ENCODE data around the gene SLC35G4. TPM values are rescaled to one million over a fixed set of nuclear protein-coding genes. Genes with fewer than 3 reads are reported as not detected.

The SLC35G4 gene
- total RNA-seq, 2 donors from 2014 or later = not detected

GRCh38 chr18:11578799-11579198 lies 30.6 kb upstream of the SLC35G4 start:
- TF ChIP-seq, protein P1, sequence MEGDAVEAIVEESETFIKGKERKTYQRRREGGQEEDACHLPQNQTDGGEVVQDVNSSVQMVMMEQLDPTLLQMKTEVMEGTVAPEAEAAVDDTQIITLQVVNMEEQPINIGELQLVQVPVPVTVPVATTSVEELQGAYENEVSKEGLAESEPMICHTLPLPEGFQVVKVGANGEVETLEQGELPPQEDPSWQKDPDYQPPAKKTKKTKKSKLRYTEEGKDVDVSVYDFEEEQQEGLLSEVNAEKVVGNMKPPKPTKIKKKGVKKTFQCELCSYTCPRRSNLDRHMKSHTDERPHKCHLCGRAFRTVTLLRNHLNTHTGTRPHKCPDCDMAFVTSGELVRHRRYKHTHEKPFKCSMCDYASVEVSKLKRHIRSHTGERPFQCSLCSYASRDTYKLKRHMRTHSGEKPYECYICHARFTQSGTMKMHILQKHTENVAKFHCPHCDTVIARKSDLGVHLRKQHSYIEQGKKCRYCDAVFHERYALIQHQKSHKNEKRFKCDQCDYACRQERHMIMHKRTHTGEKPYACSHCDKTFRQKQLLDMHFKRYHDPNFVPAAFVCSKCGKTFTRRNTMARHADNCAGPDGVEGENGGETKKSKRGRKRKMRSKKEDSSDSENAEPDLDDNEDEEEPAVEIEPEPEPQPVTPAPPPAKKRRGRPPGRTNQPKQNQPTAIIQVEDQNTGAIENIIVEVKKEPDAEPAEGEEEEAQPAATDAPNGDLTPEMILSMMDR (IDR thresholded peaks at IDR 0.05) = no peak
- DNase-seq (ENCODE audit: low spot score) = no peak
- H3K36me3 ChIP-seq = no peaks in the 10 kb centered on the region

GRCh38 chr18:11579916-11580315 lies 29.5 kb upstream of the SLC35G4 start:
- TF ChIP-seq, protein P1 (IDR thresholded peaks at IDR 0.05) = no peak
- no peak for ATAC-seq (ENCODE audit: insufficient number of reproducible peaks, low FRiP score, low read depth)
- Histone ChIP-seq H3K4me1 (ENCODE audit: control insufficient read depth in 1 of 2, low read depth in 2 of 2) (no peaks in the 10 kb centered on the region), H3K9me3 (no peaks in the 10 kb centered on the region), H3K4me3 (no peak overlapping the region), H3K27ac (no peak overlapping the region), H3K36me3 (no peaks in the 10 kb centered on the region), H3K27me3 (replicated peaks; ENCODE audit: insufficient read depth) (no peaks in the 10 kb centered on the region)
- no peak for DNase-seq (ENCODE audit: low spot score)

More at GRCh38 chr18:11578799-11579198, 30.6 kb upstream of the SLC35G4 start:
- no peak for ATAC-seq (ENCODE audit: insufficient number of reproducible peaks, low FRiP score, low read depth)
- H3K4me3 ChIP-seq = no peak overlapping the region
- H3K9me3 ChIP-seq = no peaks in the 10 kb centered on the region
- no peak overlapping the region for H3K27ac ChIP-seq
- no peaks in the 10 kb centered on the region for H3K4me1 ChIP-seq (ENCODE audit: control insufficient read depth in 1 of 2, low read depth in 2 of 2)
- H3K27me3 ChIP-seq (replicated peaks; ENCODE audit: insufficient read depth) = no peaks in the 10 kb centered on the region

- Histone ChIP-seq H3K4me1 (ENCODE audit: control insufficient read depth in 1 of 2, low read depth in 2 of 2) (no peaks in the 10 kb centered on the region), H3K27me3 (replicated peaks; ENCODE audit: insufficient read depth) (no peaks in the 10 kb centered on the region), H3K27ac (no peak overlapping the region), H3K9me3 (no peaks in the 10 kb centered on the region), H3K36me3 (no peaks in the 10 kb centered on the region), H3K4me3 (no peak overlapping the region)
- ATAC-seq (ENCODE audit: insufficient number of reproducible peaks, low FRiP score, low read depth) = no peak
- no peak for DNase-seq (ENCODE audit: low spot score)
- TF ChIP-seq, protein P1 (IDR thresholded peaks at IDR 0.05) = no peak
These were observed 28.1 kb upstream of the SLC35G4 start for GRCh38 chr18:11581286-11581685.

DNA sequence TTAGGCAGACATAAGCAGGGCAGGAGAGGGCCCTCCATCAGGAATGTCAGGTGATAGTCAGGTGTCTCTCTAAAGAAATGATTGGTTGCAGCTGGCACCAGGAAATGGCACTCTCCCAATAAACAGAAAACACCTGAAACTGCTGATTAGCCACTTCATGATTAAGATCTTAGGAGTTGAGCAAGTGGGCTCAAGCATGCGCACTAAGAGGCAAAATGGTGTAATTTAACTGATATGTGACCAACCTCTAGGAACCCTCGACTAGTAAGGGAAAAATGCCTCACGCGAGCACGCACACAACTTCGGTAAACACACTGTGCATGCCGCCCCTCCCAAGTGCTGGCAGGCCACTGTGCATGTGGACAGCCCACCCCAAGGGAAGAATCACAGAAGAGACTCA lies 23.8 kb upstream of the SLC35G4 start:
- H3K27ac ChIP-seq = no peak overlapping the region
- ATAC-seq (ENCODE audit: insufficient number of reproducible peaks, low FRiP score, low read depth) (no peak), DNase-seq (ENCODE audit: low spot score) (no peak)
- H3K36me3 ChIP-seq = no peaks in the 10 kb centered on the region
- no peak overlapping the region for H3K4me3 ChIP-seq
- no peaks in the 10 kb centered on the region for H3K4me1 ChIP-seq (ENCODE audit: control insufficient read depth in 1 of 2, low read depth in 2 of 2)
- H3K27me3 ChIP-seq (replicated peaks; ENCODE audit: insufficient read depth) = no peaks in the 10 kb centered on the region
- H3K9me3 ChIP-seq = no peaks in the 10 kb centered on the region
- TF ChIP-seq, protein P1 (IDR thresholded peaks at IDR 0.05) = no peak

DNA sequence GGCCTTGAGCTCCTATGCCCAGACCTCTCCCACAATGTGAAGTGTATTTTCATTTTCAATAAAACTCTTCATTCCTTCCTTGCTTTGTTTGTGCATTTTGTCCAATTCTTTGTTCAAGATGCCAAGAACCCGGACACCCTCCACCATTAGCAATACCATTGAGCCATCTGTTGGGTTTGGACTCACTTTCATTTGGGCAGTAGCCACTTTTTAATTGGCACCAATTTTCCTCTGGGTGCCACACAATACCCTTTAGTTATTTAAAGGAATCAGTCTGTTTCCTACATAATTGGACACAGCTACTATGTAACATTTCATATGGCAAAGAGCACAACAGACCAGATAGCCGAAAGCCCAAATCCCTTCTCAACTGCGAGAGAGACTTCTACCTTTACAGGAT lies 22.5 kb upstream of the SLC35G4 start:
- H3K4me3 ChIP-seq = no peak overlapping the region
- ATAC-seq (ENCODE audit: insufficient number of reproducible peaks, low FRiP score, low read depth) = no peak
- H3K4me1 ChIP-seq (ENCODE audit: control insufficient read depth in 1 of 2, low read depth in 2 of 2) = no peaks in the 10 kb centered on the region
- H3K27me3 ChIP-seq (replicated peaks; ENCODE audit: insufficient read depth) = no peaks in the 10 kb centered on the region
- no peaks in the 10 kb centered on the region for H3K9me3 ChIP-seq
- H3K36me3 ChIP-seq = no peaks in the 10 kb centered on the region
- TF ChIP-seq, protein P1 (IDR thresholded peaks at IDR 0.05) = no peak
- DNase-seq (ENCODE audit: low spot score) = no peak
- H3K27ac ChIP-seq = no peak overlapping the region
